ENCODE measurements around the gene ADCK1.

The ADCK1 gene

DNA sequence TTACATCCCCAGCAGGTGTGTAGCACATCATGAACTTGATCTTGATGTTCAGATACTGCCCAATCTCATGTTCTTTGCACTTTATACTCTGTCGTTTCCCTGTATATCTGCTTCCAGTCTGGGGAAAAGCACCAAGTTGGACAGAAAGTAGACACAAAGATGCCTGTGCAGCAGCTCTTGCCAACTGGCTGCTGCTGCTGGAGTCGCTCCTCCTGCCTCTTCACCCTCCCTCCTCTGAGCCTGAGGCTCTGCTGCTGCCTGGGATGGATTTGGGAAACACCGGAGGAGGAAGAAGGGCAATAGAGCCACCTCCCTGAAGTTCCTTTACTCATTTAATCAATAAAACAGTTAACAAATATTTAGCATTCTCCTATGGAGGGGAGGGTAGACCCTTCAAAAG lies 32.4 kb downstream of the ADCK1 start:
- H2AFZ ChIP-seq (ENCODE audit: low read depth, low read length, severe bottlenecking), result no peak overlapping the region
- H3K9ac ChIP-seq (ENCODE audit: low read length), result no peak overlapping the region
- no peaks in the 10 kb centered on the region for H3K36me3 ChIP-seq (ENCODE audit: low read length)
- H3K79me2 ChIP-seq (ENCODE audit: insufficient read depth, low read length), result no peaks in the 10 kb centered on the region
- no peaks in the 10 kb centered on the region for H3F3A ChIP-seq (ENCODE audit: insufficient read depth)
- H3K27me3 ChIP-seq (ENCODE audit: low read length), result no peaks in the 10 kb centered on the region
- H3K4me2 ChIP-seq (ENCODE audit: low read depth, low read length, poor library complexity, severe bottlenecking), result no peak overlapping the region
- TF ChIP-seq, protein P1, sequence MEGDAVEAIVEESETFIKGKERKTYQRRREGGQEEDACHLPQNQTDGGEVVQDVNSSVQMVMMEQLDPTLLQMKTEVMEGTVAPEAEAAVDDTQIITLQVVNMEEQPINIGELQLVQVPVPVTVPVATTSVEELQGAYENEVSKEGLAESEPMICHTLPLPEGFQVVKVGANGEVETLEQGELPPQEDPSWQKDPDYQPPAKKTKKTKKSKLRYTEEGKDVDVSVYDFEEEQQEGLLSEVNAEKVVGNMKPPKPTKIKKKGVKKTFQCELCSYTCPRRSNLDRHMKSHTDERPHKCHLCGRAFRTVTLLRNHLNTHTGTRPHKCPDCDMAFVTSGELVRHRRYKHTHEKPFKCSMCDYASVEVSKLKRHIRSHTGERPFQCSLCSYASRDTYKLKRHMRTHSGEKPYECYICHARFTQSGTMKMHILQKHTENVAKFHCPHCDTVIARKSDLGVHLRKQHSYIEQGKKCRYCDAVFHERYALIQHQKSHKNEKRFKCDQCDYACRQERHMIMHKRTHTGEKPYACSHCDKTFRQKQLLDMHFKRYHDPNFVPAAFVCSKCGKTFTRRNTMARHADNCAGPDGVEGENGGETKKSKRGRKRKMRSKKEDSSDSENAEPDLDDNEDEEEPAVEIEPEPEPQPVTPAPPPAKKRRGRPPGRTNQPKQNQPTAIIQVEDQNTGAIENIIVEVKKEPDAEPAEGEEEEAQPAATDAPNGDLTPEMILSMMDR (IDR thresholded peaks at IDR 0.05; ENCODE audit: insufficient read depth, low read length, poor library complexity, severe bottlenecking), result no peak
- no peak for TF ChIP-seq EZH2phosphoT487 (conservative IDR thresholded peaks at IDR 0.05; ENCODE audit: low read length)
- no peaks in the 10 kb centered on the region for H3K9me3 ChIP-seq (ENCODE audit: insufficient read depth, low read length)
- no peak overlapping the region for H3K27ac ChIP-seq (ENCODE audit: low read depth, low read length)
- no peaks in the 10 kb centered on the region for H3K9me2 ChIP-seq (replicated peaks; ENCODE audit: insufficient read depth, low read length)
- no peak overlapping the region for H3K4me3 ChIP-seq (ENCODE audit: insufficient read depth, low read length, poor library complexity, severe bottlenecking)
- no peaks in the 10 kb centered on the region for H4K20me1 ChIP-seq (ENCODE audit: low read depth, low read length)

GRCh38 chr14:77837926-77838325 lies 38.0 kb downstream of the ADCK1 start:
- H3K9ac ChIP-seq (ENCODE audit: low read length), result no peak overlapping the region
- no peaks in the 10 kb centered on the region for H3K9me3 ChIP-seq (ENCODE audit: insufficient read depth, low read length)
- no peaks in the 10 kb centered on the region for H3K27me3 ChIP-seq (ENCODE audit: low read length)
- TF ChIP-seq EZH2phosphoT487 (conservative IDR thresholded peaks at IDR 0.05; ENCODE audit: low read length), result no peak
- TF ChIP-seq, protein P1 (IDR thresholded peaks at IDR 0.05; ENCODE audit: insufficient read depth, low read length, poor library complexity, severe bottlenecking), result no peak
- no peaks in the 10 kb centered on the region for H3K79me2 ChIP-seq (ENCODE audit: insufficient read depth, low read length)
- H3K4me2 ChIP-seq (ENCODE audit: low read depth, low read length, poor library complexity, severe bottlenecking), result no peak overlapping the region
- no peaks in the 10 kb centered on the region for H3F3A ChIP-seq (ENCODE audit: insufficient read depth)
- H4K20me1 ChIP-seq (ENCODE audit: low read depth, low read length), result no peaks in the 10 kb centered on the region
- no peak overlapping the region for H3K4me3 ChIP-seq (ENCODE audit: insufficient read depth, low read length, poor library complexity, severe bottlenecking)
- no peak overlapping the region for H3K27ac ChIP-seq (ENCODE audit: low read depth, low read length)
- H3K36me3 ChIP-seq (ENCODE audit: low read length), result no peaks in the 10 kb centered on the region
- H2AFZ ChIP-seq (ENCODE audit: low read depth, low read length, severe bottlenecking), result no peak overlapping the region
- H3K9me2 ChIP-seq (replicated peaks; ENCODE audit: insufficient read depth, low read length), result no peaks in the 10 kb centered on the region

- Histone ChIP-seq H3K79me2 (ENCODE audit: insufficient read depth, low read length) (no peaks in the 10 kb centered on the region), H3K4me3 (ENCODE audit: insufficient read depth, low read length, poor library complexity, severe bottlenecking) (no peak overlapping the region), H2AFZ (ENCODE audit: low read depth, low read length, severe bottlenecking) (no peak overlapping the region), H4K20me1 (ENCODE audit: low read depth, low read length) (no peaks in the 10 kb centered on the region), H3K27me3 (ENCODE audit: low read length) (no peaks in the 10 kb centered on the region), H3K9me3 (ENCODE audit: insufficient read depth, low read length) (no peaks in the 10 kb centered on the region), H3K9ac (ENCODE audit: low read length) (no peak overlapping the region), H3K9me2 (replicated peaks; ENCODE audit: insufficient read depth, low read length) (no peaks in the 10 kb centered on the region), H3K36me3 (ENCODE audit: low read length) (no peaks in the 10 kb centered on the region), H3F3A (ENCODE audit: insufficient read depth) (no peaks in the 10 kb centered on the region), H3K27ac (ENCODE audit: low read depth, low read length) (no peak overlapping the region), H3K4me2 (ENCODE audit: low read depth, low read length, poor library complexity, severe bottlenecking) (no peak overlapping the region)
- TF ChIP-seq, protein P1 (IDR thresholded peaks at IDR 0.05; ENCODE audit: insufficient read depth, low read length, poor library complexity, severe bottlenecking), result no peak
- no peak for TF ChIP-seq EZH2phosphoT487 (conservative IDR thresholded peaks at IDR 0.05; ENCODE audit: low read length)
These were observed 39.1 kb downstream of the ADCK1 start for GRCh38 chr14:77838831-77839511.
